Sigmoid colon (tissue), 7 donors: ENCODE measurements around the gene HK1. TPM values are rescaled to one million over a fixed set of nuclear protein-coding genes. Genes with fewer than 3 reads are reported as not detected.
A peak's percentile ranks its signal among the peaks of the same experiment; 100 is the strongest.

ENCODE experiments used
- DNase-seq: peaks from one replicate; pipeline ENCODE4 v3.0.0-alpha.2; 2019
- H3K27ac ChIP-seq, 4 donors: fragments of 200-600 bp; sonication (generic); one replicate each; pipeline ENCODE4 v1.5.1; 2016 to 2019; ENCODE audit warnings: mild to moderate bottlenecking in 1 of 4
- H3K27me3 ChIP-seq, 3 donors: fragments of 200-600 bp; sonication (generic); one replicate each; pipeline ENCODE4 v1.5.1; 2019; ENCODE audit warnings: mild to moderate bottlenecking in 1 of 3
- H3K36me3 ChIP-seq, 4 donors: fragments of 200-600 bp; sonication (generic); one replicate each; pipeline ENCODE4 v1.5.1; 2016 to 2019
- H3K4me1 ChIP-seq, 4 donors: fragments of 200-600 bp; sonication (generic); one replicate each; pipeline ENCODE4 v1.5.1; 2017 to 2019
- H3K4me3 ChIP-seq, 4 donors: fragments of 200-600 bp; sonication (generic); one replicate each; pipeline ENCODE4 v1.5.1; 2017 to 2019; ENCODE audit warnings: mild to moderate bottlenecking in 2 of 4, moderate library complexity in 1 of 4
- H3K9me3 ChIP-seq, 4 donors: fragments of 200-600 bp in 3 of 4; sonication (generic) in 3 of 4; one replicate each; pipeline versions ENCODE4 v1.5.1 to v1.6.1; 2013 to 2019
- CTCF ChIP-seq, 4 experiments: fragments of 450-650 bp in 3 of 4; fragments of 200-600 bp in 1 of 4; IDR thresholded peaks; one replicate each; pipeline ENCODE4 v1.5.1; 2016 to 2019; ENCODE audit warnings: antibody characterized with exemption in 4 of 4, mild to moderate bottlenecking in 3 of 4, moderate library complexity in 2 of 4
- EP300 ChIP-seq, 4 donors: sonication (generic); formaldehyde crosslinking; IDR thresholded peaks; one replicate each; pipeline ENCODE4 v1.6.1; 2017; ENCODE audit warnings: antibody characterized with exemption in 4 of 4
- POLR2A ChIP-seq, 2 donors: fragments of 450-650 bp; IDR thresholded peaks; one replicate each; pipeline ENCODE4 v1.6.1; 2016; ENCODE audit warnings: antibody characterized with exemption in 2 of 2, mild to moderate bottlenecking in 2 of 2, moderate library complexity in 2 of 2
- POLR2AphosphoS5 ChIP-seq, 4 donors: sonication (generic); formaldehyde crosslinking; IDR thresholded peaks; one replicate each; pipeline ENCODE4 v1.6.1; 2017; ENCODE audit warnings: antibody characterized with exemption in 4 of 4
- WGBS, 2 donors: extraction: QIAGEN DNeasy Blood & Tissue Kit; methylation state at CpG; one replicate each; pipeline ENCODE4 v1.1.7; 2013; 5-methylcytosine and 5-hydroxymethylcytosine counted together
- intact Hi-C: fragments of 100-400 bp; cut with DNase I; formaldehyde crosslinking; loops from one replicate; pipeline ENCODE4 v1.15.1; 2023
- polyA plus RNA-seq, 3 donors: library from polyadenylated mRNA; stranded (reverse); fragments of 200-250 nt; gene quantifications; one replicate each; pipeline ENCODE4 v1.2.3, GENCODE V29; 2013
- total RNA-seq, 4 donors: library from RNA; depleted of rRNA; stranded (reverse); fragments of >200 nt; gene quantifications; one replicate each; pipeline ENCODE4 v1.1.0, GENCODE V29; 2016
- donor health status: healthy with polysubstance abuse.
- donor health status: Bipolar disorder and iron deficiency.
- donor health status: healthy.

Gene HK1
- total and polyA plus RNA-seq, 7 donors, result 23.4 to 74.9 (median 65.8) TPM

- no peaks in the 10 kb centered on the region for H3K27me3 ChIP-seq
- H3K4me1 ChIP-seq, result peaks cover 0 to 6% (median 1%) of the 10 kb centered on the region in 4 donors
- WGBS, 2 donors, result 94 to 96% methylated on average over 26 of the region's 26 CpGs
- no peaks in the 10 kb centered on the region for H3K9me3 ChIP-seq
- intact Hi-C loops, result no loop called here
- H3K4me3 ChIP-seq, result no peak overlapping the region
- TF ChIP-seq CTCF (IDR thresholded peaks at IDR 0.05), result no peak
- TF ChIP-seq POLR2AphosphoS5 (IDR thresholded peaks at IDR 0.05), result peak in 1 of 4 donors; percentile 22
- no peak for TF ChIP-seq EP300 (IDR thresholded peaks at IDR 0.05)
- no peak for DNase-seq
- peak overlapping the region in 1 of 4 donors; percentile 24 for H3K27ac ChIP-seq
- H3K36me3 ChIP-seq, result peaks cover 23 to 88% (median 44%) of the 10 kb centered on the region in 4 donors
These were observed 104.3 kb downstream of the HK1 start for GRCh38 chr10:69382382-69383117.

DNA sequence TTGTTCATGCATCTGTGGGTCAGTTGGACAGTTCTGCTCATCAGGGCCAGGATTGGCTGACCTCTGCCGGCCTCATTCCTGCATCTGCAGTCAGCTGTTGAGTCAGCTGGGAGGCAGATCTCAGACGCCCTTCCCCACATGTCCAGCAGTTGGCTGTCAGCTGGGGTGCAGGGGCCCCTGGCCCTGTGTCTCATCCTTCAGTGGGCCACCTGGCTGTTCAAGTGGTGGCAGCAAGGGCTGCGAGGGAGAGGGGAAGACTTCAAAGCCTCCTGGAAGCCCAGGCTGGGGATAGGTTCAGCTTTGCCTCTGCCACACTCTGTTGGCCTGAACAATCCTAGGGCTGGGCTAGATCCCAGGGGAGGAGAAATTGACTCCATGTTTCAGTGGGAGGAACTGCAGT is 105.3 kb downstream of the HK1 start:
- H3K9me3 ChIP-seq, result no peaks in the 10 kb centered on the region
- peak overlapping the region in 1 of 4 donors; percentile 3 for H3K27ac ChIP-seq
- no peak overlapping the region for H3K4me3 ChIP-seq
- no peaks in the 10 kb centered on the region for H3K4me1 ChIP-seq
- intact Hi-C loops, result no loop called here
- TF ChIP-seq CTCF (IDR thresholded peaks at IDR 0.05) (no peak), EP300 (IDR thresholded peaks at IDR 0.05) (no peak), POLR2A (IDR thresholded peaks at IDR 0.05) (no peak), POLR2AphosphoS5 (IDR thresholded peaks at IDR 0.05) (no peak)
- no peak for DNase-seq
- WGBS, 2 donors, result 76 to 88% methylated on average over 3 of the region's 3 CpGs
- no peaks in the 10 kb centered on the region for H3K27me3 ChIP-seq
- H3K36me3 ChIP-seq, result peaks cover 31 to 92% (median 54%) of the 10 kb centered on the region in 4 donors

- WGBS, 2 donors, result 95 to 97% methylated on average over 10 of the region's 10 CpGs
- no peak for DNase-seq
- TF ChIP-seq POLR2A (IDR thresholded peaks at IDR 0.05) (no peak), EP300 (IDR thresholded peaks at IDR 0.05) (no peak), CTCF (IDR thresholded peaks at IDR 0.05) (no peak), POLR2AphosphoS5 (IDR thresholded peaks at IDR 0.05) (no peak)
- H3K27me3 ChIP-seq, result no peaks in the 10 kb centered on the region
- H3K9me3 ChIP-seq, result no peaks in the 10 kb centered on the region
- H3K4me1 ChIP-seq, result no peaks in the 10 kb centered on the region
- H3K36me3 ChIP-seq, result peaks cover 34 to 97% (median 61%) of the 10 kb centered on the region in 4 donors
- H3K4me3 ChIP-seq, result no peak overlapping the region
- intact Hi-C loops, result no loop called here
- no peak overlapping the region for H3K27ac ChIP-seq
These were observed 106.0 kb downstream of the HK1 start for GRCh38 chr10:69384320-69384719.

GRCh38 chr10:69385454-69386350 is 107.4 kb downstream of the HK1 start:
- intact Hi-C loops, result no loop called here

More at GRCh38 chr10:69385454-69386350, 107.4 kb downstream of the HK1 start:
- no peak for DNase-seq
- Histone ChIP-seq H3K4me3 (no peak overlapping the region), H3K27me3 (no peaks in the 10 kb centered on the region), H3K9me3 (no peaks in the 10 kb centered on the region), H3K4me1 (peaks cover 0 to 5% (median 0%) of the 10 kb centered on the region in 4 donors), H3K36me3 (peaks cover 34 to 90% (median 57%) of the 10 kb centered on the region in 4 donors), H3K27ac (no peak overlapping the region)
- 54 to 76% methylated on average over 11 of the region's 11 CpGs for WGBS, 2 donors
- TF ChIP-seq POLR2A (IDR thresholded peaks at IDR 0.05) (no peak), POLR2AphosphoS5 (IDR thresholded peaks at IDR 0.05) (no peak), CTCF (IDR thresholded peaks at IDR 0.05) (no peak), EP300 (IDR thresholded peaks at IDR 0.05) (no peak)
